RWPE1 (cell line): Measurements from ENCODE around the gene CDK7.
"Not testable (repeated sequence)": the region's sequence is repeated elsewhere in the genome, so short reads cannot be mapped to it uniquely, and the experiment has no call there.

Experiments
- CTCF ChIA-PET: fragments of 350-600 bp; sonication (Branson Sonifier 250); formaldehyde crosslinking; extraction: SDS; loops from one replicate; lab custom pipeline; 2021; lab: Yijun Ruan, JAX
- POLR2A ChIA-PET: fragments of 400-600 bp; formaldehyde crosslinking; extraction: SDS; loops from one replicate; lab custom pipeline; 2020; ENCODE audit warnings: antibody characterized with exemption; ENCODE audit not compliant: low non-redundant PET; lab: Yijun Ruan, JAX
- DNase-seq: peaks from one replicate; pipeline ENCODE4 v3.0.0; 2012; ENCODE audit warnings: low spot score
- H3K27ac ChIP-seq: fragments of 450-650 bp; 2 replicates; pipeline ENCODE4 v1.5.1; 2017
- TF ChIP-seq, protein P1 (sequence below): fragments of 450-650 bp; conservative IDR thresholded peaks from 2 replicates; pipeline ENCODE4 v1.5.1; 2017; ENCODE audit warnings: low read depth, mild to moderate bottlenecking

Gene CDK7

DNA sequence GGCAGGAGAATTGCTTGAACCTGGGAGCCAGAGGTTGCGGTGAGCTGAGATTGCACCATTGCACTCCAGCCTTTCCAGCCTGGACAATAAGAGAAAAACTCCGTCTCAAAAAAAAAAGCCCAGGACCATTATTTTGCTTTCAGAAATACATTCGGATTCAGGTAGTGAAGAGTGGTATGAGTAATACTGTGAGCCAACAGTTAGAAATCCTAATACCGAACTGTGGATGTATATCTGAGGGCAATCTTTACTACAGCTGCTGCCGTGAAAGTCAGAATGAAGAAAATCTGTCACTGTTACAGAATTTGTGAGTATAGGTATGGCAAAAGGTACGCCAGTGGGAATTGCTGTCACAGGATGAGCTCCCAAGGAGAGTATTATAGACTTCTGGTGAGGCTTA, 3.4 kb upstream of the CDK7 start:
- no peak for DNase-seq
- TF ChIP-seq, protein P1, sequence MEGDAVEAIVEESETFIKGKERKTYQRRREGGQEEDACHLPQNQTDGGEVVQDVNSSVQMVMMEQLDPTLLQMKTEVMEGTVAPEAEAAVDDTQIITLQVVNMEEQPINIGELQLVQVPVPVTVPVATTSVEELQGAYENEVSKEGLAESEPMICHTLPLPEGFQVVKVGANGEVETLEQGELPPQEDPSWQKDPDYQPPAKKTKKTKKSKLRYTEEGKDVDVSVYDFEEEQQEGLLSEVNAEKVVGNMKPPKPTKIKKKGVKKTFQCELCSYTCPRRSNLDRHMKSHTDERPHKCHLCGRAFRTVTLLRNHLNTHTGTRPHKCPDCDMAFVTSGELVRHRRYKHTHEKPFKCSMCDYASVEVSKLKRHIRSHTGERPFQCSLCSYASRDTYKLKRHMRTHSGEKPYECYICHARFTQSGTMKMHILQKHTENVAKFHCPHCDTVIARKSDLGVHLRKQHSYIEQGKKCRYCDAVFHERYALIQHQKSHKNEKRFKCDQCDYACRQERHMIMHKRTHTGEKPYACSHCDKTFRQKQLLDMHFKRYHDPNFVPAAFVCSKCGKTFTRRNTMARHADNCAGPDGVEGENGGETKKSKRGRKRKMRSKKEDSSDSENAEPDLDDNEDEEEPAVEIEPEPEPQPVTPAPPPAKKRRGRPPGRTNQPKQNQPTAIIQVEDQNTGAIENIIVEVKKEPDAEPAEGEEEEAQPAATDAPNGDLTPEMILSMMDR, result no peak
- ChIA-PET POLR2A (no interaction called here), CTCF (no interaction called here)
- no peak overlapping the region; the same call in 1 of the 2 replicates for H3K27ac ChIP-seq

DNA sequence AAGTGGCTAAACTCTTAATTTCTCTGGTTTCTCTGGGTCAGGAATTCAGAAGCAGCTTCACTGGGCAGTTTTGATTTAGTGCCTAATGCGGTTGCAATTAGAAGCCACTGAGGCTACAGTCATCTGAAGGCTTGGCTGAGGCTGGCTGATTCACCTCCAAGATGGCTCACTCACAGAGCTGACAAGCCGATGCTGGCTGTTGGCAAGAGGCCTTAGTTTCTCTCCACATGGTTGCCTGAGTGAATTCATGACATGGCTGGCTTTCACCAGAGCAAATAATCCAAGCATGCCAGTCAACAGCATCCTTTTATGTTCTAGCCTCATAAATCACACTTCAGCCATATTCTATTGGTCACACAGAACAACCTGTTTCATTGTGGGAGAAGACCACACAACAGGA, 2.8 kb upstream of the CDK7 start:
- POLR2A ChIA-PET, result no interaction called here
- DNase-seq, result no peak
- H3K27ac ChIP-seq, result peak overlapping the region; percentile 34
- CTCF ChIA-PET, result interaction anchor here (0.6 kb wide), 1 partner anchor 10 kb away, joined by 3 read pairs; no protein-coding TSS in a partner anchor
- TF ChIP-seq, protein P1, result no peak

- CTCF ChIA-PET, POLR2A ChIA-PET, DNase-seq: not testable (repeated sequence)
- H3K27ac ChIP-seq, result peak overlapping the region; percentile 30
These were observed 2.0 kb downstream of the CDK7 start for GRCh38 chr5:69236733-69237132.

- ChIA-PET POLR2A (no interaction called here), CTCF (no interaction called here)
- peak overlapping the region; percentile 88 for H3K27ac ChIP-seq
- DNase-seq, result no peak
- TF ChIP-seq, protein P1, result no peak
These were observed 3.2 kb downstream of the CDK7 start for GRCh38 chr5:69237877-69238276.

DNA sequence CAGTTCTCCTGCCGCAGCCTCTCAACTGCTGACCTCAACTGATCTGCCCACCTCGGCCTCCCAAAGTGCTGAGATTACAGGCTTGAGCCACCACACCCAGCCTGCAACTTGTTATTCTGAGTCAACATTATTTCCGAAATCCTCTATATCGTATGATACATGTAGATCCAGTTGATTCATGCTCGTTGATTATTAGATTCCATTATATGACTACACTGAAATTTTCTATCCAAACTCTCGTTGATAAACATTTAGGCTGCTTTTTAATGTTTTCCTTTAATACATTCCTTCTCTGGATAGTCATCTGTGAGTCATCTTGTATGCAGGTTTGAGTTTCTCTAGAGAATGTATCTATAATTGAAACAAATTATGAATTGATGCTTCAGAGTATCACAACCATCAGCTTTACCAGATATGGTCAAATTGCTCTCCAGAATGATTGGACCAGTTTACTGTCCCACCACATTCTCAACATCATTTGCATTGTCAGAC, 4.1 kb downstream of the CDK7 start:
- TF ChIP-seq, protein P1, result no peak
- CTCF ChIA-PET, result interaction anchor here (0.6 kb wide), 1 partner anchor 713 kb away, joined by 8 read pairs; no protein-coding TSS in a partner anchor
- DNase-seq, result peak; percentile 94
- POLR2A ChIA-PET, result no interaction called here
- H3K27ac ChIP-seq, result peak overlapping the region; percentile 88

GRCh38 chr5:69242215-69242927, 7.7 kb downstream of the CDK7 start:
- peak overlapping the region; percentile 49 for H3K27ac ChIP-seq
- TF ChIP-seq, protein P1, result no peak
- ChIA-PET POLR2A (no interaction called here), CTCF (interaction anchor here (0.7 kb wide), 2 partner anchors 25 to 350 kb away, joined by 3 read pairs; no protein-coding TSS in a partner anchor)
- DNase-seq, result no peak

GRCh38 chr5:69245031-69245430, 10.3 kb downstream of the CDK7 start:
- TF ChIP-seq, protein P1, result no peak
- ChIA-PET CTCF (no interaction called here), POLR2A (no interaction called here)
- no peak overlapping the region for H3K27ac ChIP-seq
- DNase-seq, result no peak
